Cerebellar nuclear complex (tissue), 1 donor: ENCODE data around the gene DIS3L2.

Source experiments
- DNase-seq, 2 experiments: peaks; one replicate each; lab custom pipeline; 2025; lab: John Stamatoyannopoulos, UW

Gene DIS3L2

GRCh38 chr2:232228971-232229894, 267.7 kb downstream of the DIS3L2 start:
- no peak for DNase-seq

DNA sequence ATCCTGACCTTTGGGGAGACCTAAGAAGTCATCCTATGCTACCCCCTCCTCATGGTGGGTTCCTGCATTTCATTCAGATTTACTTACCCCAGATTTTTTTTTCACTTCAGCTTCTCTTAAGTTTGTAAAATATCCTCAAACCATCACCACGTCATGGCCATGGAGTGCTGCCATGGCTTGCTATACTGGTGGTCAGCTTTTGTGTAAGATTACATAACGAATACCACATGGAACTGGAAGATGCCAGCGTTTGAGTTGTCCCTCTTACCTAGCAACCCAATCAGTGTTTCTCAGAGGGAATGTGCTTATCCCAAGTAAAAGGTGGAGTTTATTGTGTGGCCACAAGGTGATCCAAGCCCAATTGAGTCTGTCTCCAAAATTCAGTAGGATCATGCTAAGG, 268.4 kb downstream of the DIS3L2 start:
- DNase-seq: no peak

DNA sequence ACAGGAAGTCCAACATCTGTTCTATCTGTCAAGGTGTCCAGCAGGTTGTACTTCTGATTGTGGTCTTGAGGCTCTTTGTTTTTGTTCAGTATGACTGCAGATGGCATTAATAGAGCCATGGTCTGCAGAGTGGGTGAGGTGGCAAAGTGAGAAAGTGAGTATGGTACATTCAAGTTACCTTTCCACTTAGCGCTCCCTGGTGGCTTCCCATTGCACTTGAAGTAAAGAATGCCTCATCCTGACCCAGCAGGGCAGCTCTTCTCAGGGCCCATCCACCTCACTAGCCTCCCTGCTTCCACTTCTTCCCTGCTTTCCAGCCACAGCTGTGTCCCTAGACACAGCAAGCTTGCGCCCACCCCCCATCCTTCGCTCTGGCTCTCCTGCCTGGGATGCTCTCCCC, 269.0 kb downstream of the DIS3L2 start:
- DNase-seq: no peak

DNA sequence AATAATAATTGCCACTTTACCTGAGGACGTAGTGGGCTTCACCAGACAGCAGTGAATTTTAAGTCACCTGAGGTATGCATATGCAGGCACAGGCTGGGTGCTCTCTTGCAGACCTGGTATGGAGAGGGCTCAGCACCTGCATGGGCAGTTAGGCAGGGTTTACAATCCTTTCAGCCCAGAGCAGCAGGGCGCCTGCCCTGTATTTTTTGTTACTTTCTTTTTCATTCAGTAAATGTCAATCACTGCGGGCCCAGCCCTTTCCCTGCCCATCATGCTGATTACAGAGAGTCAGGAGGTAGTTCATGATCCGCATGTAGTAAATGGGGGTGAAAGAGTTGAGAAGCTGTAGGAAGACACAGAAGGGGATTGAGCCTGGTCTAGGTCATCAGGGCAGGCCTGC, 270.0 kb downstream of the DIS3L2 start:
- no peak for DNase-seq

DNA sequence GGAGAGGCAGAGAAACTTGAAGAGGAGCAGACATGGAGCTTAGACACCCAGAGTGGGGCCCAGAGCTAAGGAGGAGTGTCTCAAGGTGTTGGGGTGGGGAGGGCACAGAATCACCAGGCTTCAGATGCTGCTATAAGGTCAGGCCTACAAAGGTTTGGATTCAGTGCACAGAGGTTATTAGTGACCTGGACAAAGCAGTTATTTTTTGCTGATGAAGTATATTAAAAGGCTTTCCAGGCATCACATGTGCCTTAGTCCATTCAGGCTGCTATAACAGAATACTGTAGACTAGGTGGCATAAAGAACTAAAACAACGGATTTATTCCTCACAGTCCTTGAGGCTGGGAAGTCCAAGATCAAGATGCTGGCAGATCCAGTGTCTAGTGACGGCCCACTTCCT, 271.4 kb downstream of the DIS3L2 start:
- no peak for DNase-seq

DNA sequence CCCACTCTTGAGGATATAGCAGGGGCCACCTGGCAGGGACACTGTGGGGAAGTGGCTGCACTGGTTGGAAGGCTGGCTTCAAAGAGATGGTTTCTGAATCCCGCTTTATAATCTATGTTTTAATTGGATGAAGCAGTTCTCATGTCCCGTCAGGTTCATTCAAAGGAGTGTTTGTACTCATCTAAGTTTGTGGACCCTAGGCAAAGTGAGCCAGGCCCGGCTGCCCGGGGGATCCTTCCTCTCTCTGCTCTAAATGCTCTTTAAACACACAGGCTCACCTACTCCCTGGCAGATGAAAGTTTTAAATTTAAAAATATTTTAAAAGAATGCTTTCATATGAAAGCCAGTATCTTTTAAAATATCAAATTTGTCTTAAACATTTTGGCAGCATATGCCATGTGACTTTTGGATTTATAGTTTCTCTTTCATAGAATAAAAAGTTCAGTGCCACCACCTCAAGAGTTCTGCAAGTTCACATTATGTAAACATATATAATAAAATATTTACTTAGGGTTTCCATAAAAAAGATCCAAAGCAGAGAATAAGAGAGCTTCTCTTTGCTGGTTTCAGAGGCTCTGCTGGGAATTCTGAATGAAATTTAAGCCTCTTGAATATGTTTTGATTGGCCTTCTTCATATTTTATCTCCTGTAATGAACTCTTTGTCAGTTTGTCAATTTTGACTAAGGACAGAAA, 273.6 kb downstream of the DIS3L2 start:
- DNase-seq: no peak

DNA sequence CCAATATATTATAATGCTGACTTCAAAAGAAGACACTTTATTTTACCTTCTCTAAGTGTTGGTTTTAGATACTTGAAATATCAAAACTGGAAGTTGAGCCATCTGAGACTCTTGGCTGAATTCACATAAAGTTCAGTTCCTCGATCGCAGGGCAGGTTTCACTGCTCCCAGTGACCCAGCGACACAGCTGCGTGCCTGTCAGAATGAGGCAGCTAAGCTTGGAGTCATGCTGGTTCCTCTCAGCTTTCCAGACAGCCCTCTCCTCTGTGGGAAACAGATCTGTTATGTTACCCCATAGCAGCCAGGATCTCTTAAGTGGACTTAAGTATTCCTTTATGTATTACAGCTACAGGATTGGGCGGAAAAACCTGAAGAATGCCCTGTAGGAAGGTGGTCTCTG, 274.2 kb downstream of the DIS3L2 start:
- DNase-seq: no peak

DNA sequence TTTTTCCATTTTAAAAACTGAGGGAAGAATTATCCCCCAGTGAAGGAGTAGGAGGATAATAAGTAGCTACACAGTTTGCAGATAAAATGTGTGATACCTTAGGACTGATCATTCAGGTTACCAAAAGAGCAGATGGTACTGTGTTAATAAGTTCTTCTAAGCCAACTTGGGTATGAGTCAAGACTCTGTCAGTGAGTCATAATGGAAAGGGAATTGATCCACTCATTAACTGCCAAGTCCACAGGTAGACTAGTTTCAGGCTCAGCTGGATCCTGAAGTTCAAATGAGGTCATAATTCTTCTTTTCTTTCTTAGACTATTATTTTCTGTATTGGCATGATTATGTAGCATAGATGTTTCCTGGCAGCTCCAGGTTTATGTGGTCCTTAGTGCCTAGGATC, 274.7 kb downstream of the DIS3L2 start:
- DNase-seq: no peak

- DNase-seq: no peak
These were observed 276.0 kb downstream of the DIS3L2 start for GRCh38 chr2:232237464-232237863.

DNA sequence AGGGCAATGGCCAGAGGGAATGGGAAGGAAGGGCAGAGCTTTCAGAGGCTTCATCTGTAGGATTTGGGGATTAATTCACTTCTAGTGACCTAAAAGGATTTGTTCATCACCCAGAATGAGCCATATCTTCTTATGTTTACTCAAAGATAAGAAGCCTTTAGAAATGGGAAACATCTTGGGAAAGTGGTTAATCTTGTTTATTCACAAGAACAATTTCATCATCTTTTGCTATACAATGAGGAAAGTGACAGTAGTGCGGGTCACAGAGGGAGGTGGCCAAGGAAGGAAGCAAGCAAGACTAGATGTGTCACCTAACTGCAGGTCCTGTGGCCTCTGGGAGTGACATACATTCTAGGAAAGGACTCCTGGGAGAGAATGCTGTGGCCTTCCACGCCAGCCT, 276.6 kb downstream of the DIS3L2 start:
- DNase-seq: no peak

- DNase-seq: no peak
These were observed 277.1 kb downstream of the DIS3L2 start for GRCh38 chr2:232238596-232238995.

GRCh38 chr2:232239951-232240681, 278.6 kb downstream of the DIS3L2 start:
- no peak for DNase-seq

DNA sequence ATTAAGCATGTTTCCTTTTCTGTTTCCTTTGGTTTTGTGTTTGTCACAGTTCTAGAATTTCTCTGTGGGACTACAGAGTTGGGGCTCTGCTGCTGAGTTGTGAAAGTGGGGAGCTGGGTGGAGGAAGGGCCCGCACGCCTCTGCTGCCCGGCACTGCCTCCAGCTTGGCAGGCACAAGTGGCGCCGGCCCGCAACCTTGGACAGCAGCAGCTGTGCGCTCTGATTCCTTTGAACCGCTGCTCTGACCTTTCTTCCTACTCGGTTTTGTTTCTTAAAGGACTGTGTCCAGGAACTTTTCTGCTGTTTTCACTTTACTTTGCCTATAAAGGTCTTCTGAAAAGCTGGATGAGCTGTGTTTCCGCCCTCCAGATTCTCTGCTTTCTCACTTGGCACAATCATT, 279.4 kb downstream of the DIS3L2 start:
- DNase-seq: no peak

DNA sequence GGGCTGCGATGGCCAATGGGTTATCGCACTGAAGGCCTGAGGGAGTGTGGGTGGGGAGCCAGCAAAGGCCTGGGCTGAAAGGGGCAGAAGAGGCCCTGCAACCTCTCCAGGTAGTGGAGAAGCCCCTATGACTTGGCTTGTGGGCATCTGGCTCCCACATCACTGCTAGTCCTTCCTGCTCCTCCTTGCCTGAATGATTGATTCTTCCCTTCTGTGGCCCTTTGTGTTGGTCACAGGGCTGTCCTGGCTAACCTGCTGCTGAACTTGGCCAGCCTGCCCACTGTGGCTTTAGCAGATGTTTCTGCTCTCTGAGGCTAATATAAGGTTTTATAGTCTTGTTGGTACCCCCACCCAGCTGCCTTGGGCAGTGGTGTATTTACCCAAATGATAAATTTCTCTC, 280.8 kb downstream of the DIS3L2 start:
- DNase-seq: no peak

DNA sequence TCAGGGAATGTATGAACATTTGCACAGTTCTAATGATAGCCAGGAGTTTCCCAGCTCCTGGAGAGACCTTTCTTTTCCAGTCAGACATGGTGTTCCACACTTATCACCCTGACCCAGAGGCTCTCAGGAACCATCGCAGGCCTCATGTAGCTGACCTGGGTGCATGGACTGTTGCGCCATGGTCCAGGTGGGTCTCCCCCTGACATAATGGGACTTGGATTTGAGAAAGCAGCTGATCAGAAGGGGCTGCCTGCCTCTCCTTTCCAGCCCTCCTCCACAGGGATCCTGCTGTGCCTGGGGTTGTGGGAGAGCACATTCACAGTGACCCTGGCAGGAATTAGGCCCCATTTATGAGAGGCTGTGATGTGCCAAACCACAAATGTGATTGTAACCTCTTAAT, 283.6 kb downstream of the DIS3L2 start:
- no peak for DNase-seq

DNA sequence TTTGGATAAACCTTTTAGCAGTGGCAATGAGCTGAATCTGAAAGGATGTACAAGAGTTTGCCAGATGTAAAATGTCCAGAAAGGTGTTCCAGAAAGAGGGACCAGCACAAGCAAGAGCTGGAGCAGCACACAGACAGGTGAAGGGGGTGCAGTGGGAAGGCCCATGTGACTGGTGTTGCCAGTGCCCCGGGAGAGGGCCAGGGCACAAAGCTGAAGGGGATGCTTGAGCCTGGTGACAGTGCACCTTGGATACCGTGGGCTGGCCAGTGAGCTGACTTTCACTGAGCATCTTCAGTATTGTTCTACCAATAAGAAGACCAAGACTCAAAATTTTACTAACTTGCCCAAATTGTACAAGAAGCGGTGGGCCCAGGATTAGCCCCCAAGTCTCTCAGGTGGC, 284.7 kb downstream of the DIS3L2 start:
- DNase-seq: no peak

DNA sequence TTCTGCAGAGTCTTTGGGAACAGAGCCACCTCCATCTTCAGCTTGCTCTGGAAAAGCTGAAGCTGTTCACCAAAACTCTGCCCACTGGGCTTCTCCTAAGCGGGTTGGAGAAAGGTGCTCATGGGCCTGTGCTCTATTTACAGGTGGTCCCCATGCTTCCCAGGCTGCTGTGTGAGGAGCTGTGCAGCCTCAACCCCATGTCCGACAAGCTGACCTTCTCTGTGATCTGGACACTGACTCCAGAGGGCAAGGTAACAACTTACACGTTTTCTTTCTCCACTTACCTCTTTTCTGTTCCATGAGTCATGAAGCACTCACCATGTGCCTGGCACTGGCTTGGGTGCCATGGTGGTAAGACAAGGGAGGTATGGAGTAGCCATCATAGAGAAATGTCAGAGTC, 287.6 kb downstream of the DIS3L2 start:
- no peak for DNase-seq

- DNase-seq: no peak
These were observed 289.0 kb downstream of the DIS3L2 start for GRCh38 chr2:232250246-232251175.

DNA sequence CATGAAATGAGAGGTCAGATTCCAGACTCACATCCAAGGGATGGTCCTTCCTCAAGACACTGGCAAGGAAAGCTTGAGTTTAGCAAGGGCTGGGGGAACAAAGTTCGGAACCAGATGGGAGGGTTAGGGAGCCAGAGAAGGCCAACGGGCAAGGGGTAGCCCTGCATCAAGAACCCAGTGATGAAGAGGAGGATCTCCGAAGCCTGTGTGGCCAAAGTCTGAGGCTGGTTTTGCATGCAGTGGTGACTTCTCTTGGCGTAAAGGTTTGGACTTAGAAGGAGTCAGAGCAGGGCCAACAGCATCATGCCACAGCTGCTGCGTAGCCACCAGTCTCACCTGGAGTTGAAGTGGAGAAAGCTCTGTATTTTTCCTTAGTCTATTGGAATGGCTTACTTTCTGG, 293.5 kb downstream of the DIS3L2 start:
- no peak for DNase-seq

- no peak for DNase-seq
These were observed 298.6 kb downstream of the DIS3L2 start for GRCh38 chr2:232260075-232260474.

DNA sequence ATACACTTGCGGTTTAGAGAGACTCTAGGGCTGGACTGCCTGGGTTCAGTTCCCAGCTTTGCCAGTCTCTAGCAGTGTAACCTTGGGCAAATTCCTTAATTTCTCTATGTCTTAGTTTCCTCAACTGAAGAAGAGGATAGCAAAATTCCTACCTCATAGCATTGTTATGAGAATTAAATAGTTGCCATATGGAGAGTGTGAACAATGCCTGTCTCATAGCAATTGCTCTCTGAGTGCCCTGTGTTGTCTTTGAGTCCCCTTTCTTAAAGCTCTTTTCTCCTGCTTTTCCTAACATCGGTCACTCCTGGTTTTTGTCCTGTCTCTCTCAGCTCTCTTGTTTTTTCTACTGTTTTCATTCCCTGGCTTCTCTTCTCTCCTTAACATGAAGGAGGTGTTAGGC, 300.3 kb downstream of the DIS3L2 start:
- DNase-seq: no peak

GRCh38 chr2:232263295-232263694, 301.8 kb downstream of the DIS3L2 start:
- no peak for DNase-seq
